IPS DF 4.7 (cell line): ENCODE measurements around the gene TBC1D10B.

ENCODE experiments used
- DNase-seq: peaks from one replicate; pipeline ENCODE4 v3.0.0-alpha.2; 2013; ENCODE audit warnings: low spot score; ENCODE audit errors: extremely low read depth

The TBC1D10B gene

GRCh38 chr16:30370456-30371247, at the start of gene TBC1D10B:
TSS of gene TBC1D10B (minus strand) at chr16:30370494. CDS start at chr16:30370183, 311 bp downstream.
- peak; percentile 100 for DNase-seq

- no peak for DNase-seq
Observed at GRCh38 chr16:30418350-30419181, 48.3 kb upstream of the TBC1D10B start.

- DNase-seq: peak; percentile 83
Observed at GRCh38 chr16:30417529-30418349, 47.4 kb upstream of the TBC1D10B start.

GRCh38 chr16:30416624-30417528, 46.6 kb upstream of the TBC1D10B start:
- DNase-seq: no peak

- DNase-seq: no peak
Observed at GRCh38 chr16:30416047-30416603, 45.8 kb upstream of the TBC1D10B start.

- DNase-seq: no peak
Observed at GRCh38 chr16:30414159-30414558, 43.9 kb upstream of the TBC1D10B start.

- DNase-seq: no peak
Observed at GRCh38 chr16:30413112-30413806, 43.0 kb upstream of the TBC1D10B start.

GRCh38 chr16:30409125-30410060, 39.1 kb upstream of the TBC1D10B start:
- DNase-seq: peak; percentile 78

- DNase-seq: no peak
Observed at GRCh38 chr16:30407804-30408534, 37.7 kb upstream of the TBC1D10B start.

GRCh38 chr16:30407102-30407803, 37.0 kb upstream of the TBC1D10B start, which contains the start of gene ZNF771:
TSS of gene ZNF771 (plus strand) at chr16:30407606. CDS start at chr16:30408054, 448 bp downstream.
- no peak for DNase-seq

GRCh38 chr16:30406795-30407101, 36.5 kb upstream of the TBC1D10B start:
- DNase-seq: no peak

GRCh38 chr16:30401768-30402425, 31.6 kb upstream of the TBC1D10B start:
- no peak for DNase-seq

GRCh38 chr16:30399435-30400186, 29.3 kb upstream of the TBC1D10B start:
- DNase-seq: no peak

- no peak for DNase-seq
Observed at GRCh38 chr16:30398661-30399434, 28.6 kb upstream of the TBC1D10B start.
